Activated naive CD4-positive, alpha-beta T cell treated with anti-CD3 and anti-CD28 coated beads for 36 hours (primary cell): ENCODE data around the gene NLRC5. TPM values are rescaled to one million over a fixed set of nuclear protein-coding genes. Genes with fewer than 3 reads are reported as not detected.

Source experiments
- CTCF ChIA-PET: fragments of 350-600 bp; sonication (Branson Sonifier 250); formaldehyde crosslinking; loops from one replicate; lab custom pipeline; 2021; ENCODE audit warnings: antibody characterized with exemption; lab: Charles Lee
- DNase-seq: peaks from one replicate; pipeline ENCODE4 v3.0.0-alpha.2; 2020
- H3K27ac Mint-ChIP-seq: one replicate; pipeline ENCODE4 v1.8.0; 2021; ENCODE audit warnings: mild to moderate bottlenecking, mixed read lengths
- H3K27me3 Mint-ChIP-seq: one replicate; pipeline ENCODE4 v1.8.0; 2021; ENCODE audit warnings: low read depth, mixed read lengths
- H3K36me3 Mint-ChIP-seq: one replicate; pipeline ENCODE4 v1.8.0; 2021; ENCODE audit warnings: low read depth, mixed read lengths
- H3K4me1 Mint-ChIP-seq: one replicate; pipeline ENCODE4 v1.8.0; 2021; ENCODE audit warnings: low read depth, mixed read lengths
- H3K4me3 Mint-ChIP-seq: one replicate; pipeline ENCODE4 v1.8.0; 2021; ENCODE audit warnings: mild to moderate bottlenecking, moderate library complexity, mixed read lengths
- H3K9me3 Mint-ChIP-seq: one replicate; pipeline ENCODE4 v1.8.0; 2021; ENCODE audit warnings: mixed read lengths
- intact Hi-C: fragments of 100-400 bp; cut with micrococcal nuclease; formaldehyde crosslinking; loops from one replicate; pipeline ENCODE4 v1.15.1; 2023
- total RNA-seq, 2 experiments: library from RNA; stranded (reverse); gene quantifications; one replicate each; pipeline ENCODE4 v1.2.3, GENCODE V29; 2021

Gene NLRC5
- total RNA-seq, 2 experiments from 2014 or later = 104 to 119 TPM

- CTCF ChIA-PET = no interaction called here
- Mint-ChIP-seq H3K4me1 (peaks cover 79% of the 10 kb centered on the region), H3K9me3 (no peaks in the 10 kb centered on the region), H3K27me3 (no peaks in the 10 kb centered on the region), H3K27ac (no peak overlapping the region), H3K4me3 (no peak overlapping the region), H3K36me3 (no peaks in the 10 kb centered on the region)
- DNase-seq = no peak
- intact Hi-C loops = no loop called here
These were observed 143.1 kb downstream of the NLRC5 start for GRCh38 chr16:57132470-57132869.

DNA sequence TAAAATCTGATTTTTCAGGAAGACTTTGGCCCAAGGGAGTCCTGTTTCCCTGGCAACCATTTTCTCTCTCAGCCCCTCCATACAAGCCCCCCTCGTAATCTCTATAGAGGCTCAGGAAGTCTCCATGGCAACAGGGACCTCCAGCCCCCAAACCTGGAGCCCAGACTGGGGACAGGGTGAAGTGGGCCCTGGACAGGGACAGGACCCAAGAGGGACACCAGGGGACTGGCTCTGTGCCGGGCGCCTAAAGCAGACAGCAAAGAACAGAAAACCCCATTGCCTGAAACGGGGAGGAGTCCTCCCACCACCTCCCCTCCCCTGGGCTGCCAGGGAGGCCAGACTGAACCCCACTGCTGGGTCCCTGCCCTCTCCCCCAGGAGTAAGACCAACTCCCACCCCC lies 143.7 kb downstream of the NLRC5 start:
- Mint-ChIP-seq H3K4me1 (peaks cover 74% of the 10 kb centered on the region), H3K27ac (no peak overlapping the region), H3K4me3 (no peak overlapping the region), H3K9me3 (no peaks in the 10 kb centered on the region), H3K27me3 (no peaks in the 10 kb centered on the region), H3K36me3 (no peaks in the 10 kb centered on the region)
- intact Hi-C loops = no loop called here
- CTCF ChIA-PET = no interaction called here
- DNase-seq = no peak

Other genes starting within 250 kb of the NLRC5 start
- not detected for gene SLC12A3, start 124.3 kb upstream of the NLRC5 start, total RNA-seq
- 100 to 1,000 TPM; 118 to 120 TPM for gene HERPUD1, start 57.4 kb upstream of the NLRC5 start, total RNA-seq
- gene CETP, start 27.6 kb upstream of the NLRC5 start, total RNA-seq = not detected
- 1 to 10 TPM; 5.1 TPM for gene CPNE2, start 103.0 kb downstream of the NLRC5 start, total RNA-seq
- gene PSME3IP1, start 196.5 kb downstream of the NLRC5 start, total RNA-seq = 100 to 1,000 TPM; 106 to 110 TPM
- gene RSPRY1, start 196.8 kb downstream of the NLRC5 start, total RNA-seq = 10 to 100 TPM; 25.7 to 28.7 TPM